Measurements from ENCODE around the gene MLLT3. TPM values are rescaled to one million over a fixed set of nuclear protein-coding genes. Genes with fewer than 3 reads are reported as not detected.

MLLT3 gene
- total and polyA plus RNA-seq, 9 donors: 8.7 to 15.4 (median 13.8) TPM

GRCh38 chr9:20614602-20615216 lies 7.6 kb downstream of the MLLT3 start:
- intact Hi-C loops (cut with DNase I): loop anchor here in 1 of 4 donors (5.0 kb wide), 1 partner anchor 62 kb away; no protein-coding TSS in a partner anchor
- no peak for DNase-seq
- no peak overlapping the region for H3K4me3 ChIP-seq
- no peaks in the 10 kb centered on the region for H3K9me3 ChIP-seq
- TF ChIP-seq EP300 (IDR thresholded peaks at IDR 0.05) (no peak), POLR2A (IDR thresholded peaks at IDR 0.05) (no peak), CTCF (IDR thresholded peaks at IDR 0.05) (no peak)
- WGBS, 3 donors: 95 to 97% (median 97%) methylated on average over 2 of the region's 2 CpGs
- no peaks in the 10 kb centered on the region for H3K27me3 ChIP-seq
- H3K27ac ChIP-seq: no peak overlapping the region
- H3K4me1 ChIP-seq (ENCODE audit: insufficient read depth): no peaks in the 10 kb centered on the region
- no peaks in the 10 kb centered on the region for H3K36me3 ChIP-seq

- intact Hi-C loops (cut with DNase I): loop anchor here in 1 of 4 donors (5.0 kb wide), 1 partner anchor 59 kb away; no protein-coding TSS in a partner anchor
- no peaks in the 10 kb centered on the region for H3K9me3 ChIP-seq
- H3K36me3 ChIP-seq: no peaks in the 10 kb centered on the region
- TF ChIP-seq EP300 (IDR thresholded peaks at IDR 0.05) (no peak), CTCF (IDR thresholded peaks at IDR 0.05) (peak in 2 of 3 donors; percentile 16 to 46)
- no peaks in the 10 kb centered on the region for H3K4me1 ChIP-seq (ENCODE audit: insufficient read depth)
- no peak for DNase-seq
- H3K27me3 ChIP-seq: no peaks in the 10 kb centered on the region
- H3K4me3 ChIP-seq: no peak overlapping the region
- 49 to 54% (median 52%) methylated on average over 3 of the region's 3 CpGs for WGBS, 3 donors
- H3K27ac ChIP-seq: no peak overlapping the region
Observed at GRCh38 chr9:20611691-20612287, 10.5 kb downstream of the MLLT3 start.

- no peak overlapping the region for H3K4me3 ChIP-seq
- DNase-seq: no peak
- H3K4me1 ChIP-seq (ENCODE audit: insufficient read depth): no peaks in the 10 kb centered on the region
- H3K27me3 ChIP-seq: no peaks in the 10 kb centered on the region
- H3K9me3 ChIP-seq: no peaks in the 10 kb centered on the region
- TF ChIP-seq POLR2A (IDR thresholded peaks at IDR 0.05): no peak
- no peak for TF ChIP-seq CTCF (IDR thresholded peaks at IDR 0.05)
- no peak for TF ChIP-seq EP300 (IDR thresholded peaks at IDR 0.05)
- H3K27ac ChIP-seq: no peak overlapping the region
- no peaks in the 10 kb centered on the region for H3K36me3 ChIP-seq
- intact Hi-C loops (cut with DNase I): loop anchor here in 1 of 4 donors (5.0 kb wide), 1 partner anchor 58 kb away; no protein-coding TSS in a partner anchor
- WGBS, 3 donors: 71 to 86% (median 85%) methylated on average over 2 of the region's 2 CpGs
Observed at GRCh38 chr9:20610591-20610990, 11.7 kb downstream of the MLLT3 start.

GRCh38 chr9:20608582-20608981 lies 13.7 kb downstream of the MLLT3 start:
- no peaks in the 10 kb centered on the region for H3K9me3 ChIP-seq

More at GRCh38 chr9:20608582-20608981, 13.7 kb downstream of the MLLT3 start:
- H3K4me3 ChIP-seq: no peak overlapping the region
- H3K36me3 ChIP-seq: no peaks in the 10 kb centered on the region
- 90 to 94% (median 91%) methylated on average over 5 of the region's 5 CpGs for WGBS, 3 donors
- TF ChIP-seq EP300 (IDR thresholded peaks at IDR 0.05) (no peak), CTCF (IDR thresholded peaks at IDR 0.05) (no peak), POLR2A (IDR thresholded peaks at IDR 0.05) (no peak)
- H3K27ac ChIP-seq: no peak overlapping the region
- DNase-seq: no peak
- intact Hi-C loops (cut with DNase I): no loop called here
- H3K4me1 ChIP-seq (ENCODE audit: insufficient read depth): no peaks in the 10 kb centered on the region
- H3K27me3 ChIP-seq: no peaks in the 10 kb centered on the region
